GM18858 (cell line): ENCODE results near the gene HSF5.
"Not testable (repeated sequence)": the region's sequence is repeated elsewhere in the genome, so short reads cannot be mapped to it uniquely, and the experiment has no call there.

Experiments
- ATAC-seq: cut with Tn5 transposase; IDR thresholded peaks from one replicate; pipeline ENCODE4 v1.9.1; 2021; ENCODE audit not compliant: unreplicated experiment

HSF5 gene

GRCh38 chr17:58484600-58484999 lies 3.6 kb downstream of the HSF5 start:
- no peak for ATAC-seq

- not testable (repeated sequence) for ATAC-seq
Measured at GRCh38 chr17:58481798-58482197, 6.4 kb downstream of the HSF5 start.

- no peak for ATAC-seq
Measured at GRCh38 chr17:58480090-58480489, 8.1 kb downstream of the HSF5 start.

- no peak for ATAC-seq
Measured at GRCh38 chr17:58476812-58477211, 11.4 kb downstream of the HSF5 start.

- ATAC-seq: no peak
Measured at GRCh38 chr17:58475985-58476384, 12.2 kb downstream of the HSF5 start.

GRCh38 chr17:58470356-58470755 lies 17.9 kb downstream of the HSF5 start:
- ATAC-seq: no peak

- ATAC-seq: no peak
Measured at GRCh38 chr17:58468944-58469343, 19.3 kb downstream of the HSF5 start.

GRCh38 chr17:58455491-58455890 lies 32.7 kb downstream of the HSF5 start:
- ATAC-seq: no peak

GRCh38 chr17:58452738-58453137 lies 35.5 kb downstream of the HSF5 start:
- no peak for ATAC-seq

GRCh38 chr17:58447039-58447975 lies 40.9 kb downstream of the HSF5 start:
- no peak for ATAC-seq

GRCh38 chr17:58446086-58446485 lies 42.1 kb downstream of the HSF5 start:
- ATAC-seq: no peak

GRCh38 chr17:58436805-58437239 lies 51.4 kb downstream of the HSF5 start:
- no peak for ATAC-seq

- ATAC-seq: no peak
Measured at GRCh38 chr17:58436245-58436644, 52.0 kb downstream of the HSF5 start.

- ATAC-seq: no peak
Measured at GRCh38 chr17:58432806-58433573, 55.2 kb downstream of the HSF5 start.

- no peak for ATAC-seq
Measured at GRCh38 chr17:58427807-58428206, 60.4 kb downstream of the HSF5 start.

- no peak for ATAC-seq
Measured at GRCh38 chr17:58421711-58422110, 66.5 kb downstream of the HSF5 start.

- ATAC-seq: no peak
Measured at GRCh38 chr17:58420827-58421226, 67.4 kb downstream of the HSF5 start.

- peak; percentile 87 for ATAC-seq
Measured at GRCh38 chr17:58417300-58418092, 70.7 kb downstream of the HSF5 start, which contains the start of gene RNF43. Gene RNF43, minus strand, starts transcription at chr17:58417534. Its CDS starts 1,957 bp downstream, at chr17:58415577.

GRCh38 chr17:58416937-58417299 lies 71.3 kb downstream of the HSF5 start:
- no peak for ATAC-seq

- no peak for ATAC-seq
Measured at GRCh38 chr17:58416396-58416795, 71.8 kb downstream of the HSF5 start.
